ENCODE data around the gene KLF2. TPM values are rescaled to one million over a fixed set of nuclear protein-coding genes. Genes with fewer than 3 reads are reported as not detected.
"Not testable (repeated sequence)": the region's sequence is repeated elsewhere in the genome, so short reads cannot be mapped to it uniquely, and the experiment has no call there.

Gene KLF2
- total RNA-seq, 5 donors from 2014 or later (not counting 1 experiment from before 2014, with no cell fraction given) = 612 to 721 (median 621) TPM

GRCh38 chr19:16296713-16297112 is 27.9 kb upstream of the KLF2 start:
- peaks cover 0 to 2% of the 10 kb centered on the region in 2 donors for H3K27me3 Mint-ChIP-seq
- POLR2A ChIA-PET = no interaction called here
- Histone ChIP-seq H3K4me1 (ENCODE audit: control insufficient read depth in 1 of 2, extremely low read depth in 1 of 2, insufficient read depth in 2 of 2, low read length in 2 of 2) (no peaks in the 10 kb centered on the region), H3K36me3 (ENCODE audit: control insufficient read depth in 2 of 2, extremely low read depth in 1 of 2, insufficient read depth in 1 of 2, low read length in 1 of 2) (no peaks in the 10 kb centered on the region), H3K4me3 (ENCODE audit: control insufficient read depth in 1 of 2, extremely low read depth in 1 of 2, low read length in 1 of 2) (no peak overlapping the region), H3K9me3 (no peaks in the 10 kb centered on the region), H3K27ac (ENCODE audit: low read length) (no peak overlapping the region), H3K27me3 (replicated peaks in 1 of 2; ENCODE audit: control insufficient read depth in 2 of 2, extremely low read depth in 1 of 2, insufficient read depth in 2 of 2, low read length in 1 of 2) (peaks cover 0 to 15% of the 10 kb centered on the region in 2 experiments)
- no peak overlapping the region for H3K27ac Mint-ChIP-seq
- no peaks in the 10 kb centered on the region for H3K36me3 Mint-ChIP-seq
- CTCF ChIA-PET = no interaction called here
- no peaks in the 10 kb centered on the region for H3K9me3 Mint-ChIP-seq
- ATAC-seq (replicated peaks in 1 of 4) (no peak), DNase-seq (no peak)
- 76% methylated on average over 7 of the region's 7 CpGs for WGBS (ENCODE audit: insufficient coverage)
- H3K4me1 Mint-ChIP-seq = peaks cover 0 to 1% (median 0%) of the 10 kb centered on the region in 3 donors
- no peak overlapping the region for H3K4me3 Mint-ChIP-seq

GRCh38 chr19:16297575-16298178 is 26.9 kb upstream of the KLF2 start:
- 100% methylated on average over 2 of the region's 9 CpGs for WGBS (ENCODE audit: insufficient coverage)
- Histone ChIP-seq H3K36me3 (ENCODE audit: control insufficient read depth in 2 of 2, extremely low read depth in 1 of 2, insufficient read depth in 1 of 2, low read length in 1 of 2) (no peaks in the 10 kb centered on the region), H3K27me3 (replicated peaks in 1 of 2; ENCODE audit: control insufficient read depth in 2 of 2, extremely low read depth in 1 of 2, insufficient read depth in 2 of 2, low read length in 1 of 2) (peaks cover 0 to 15% of the 10 kb centered on the region in 2 experiments), H3K27ac (ENCODE audit: low read length) (no peak overlapping the region), H3K4me1 (ENCODE audit: control insufficient read depth in 1 of 2, extremely low read depth in 1 of 2, insufficient read depth in 2 of 2, low read length in 2 of 2) (no peaks in the 10 kb centered on the region), H3K4me3 (ENCODE audit: control insufficient read depth in 1 of 2, extremely low read depth in 1 of 2, low read length in 1 of 2) (no peak overlapping the region), H3K9me3 (no peaks in the 10 kb centered on the region)
- Mint-ChIP-seq H3K9me3 (no peaks in the 10 kb centered on the region), H3K36me3 (no peaks in the 10 kb centered on the region), H3K27ac (no peak overlapping the region), H3K27me3 (peaks cover 0 to 2% of the 10 kb centered on the region in 2 donors), H3K4me1 (peaks cover 0 to 1% (median 0%) of the 10 kb centered on the region in 3 donors), H3K4me3 (no peak overlapping the region)
- ATAC-seq (replicated peaks in 1 of 4) = no peak
- ChIA-PET CTCF (no interaction called here), POLR2A (no interaction called here)
- DNase-seq = no peak

- DNase-seq (no peak), ATAC-seq (replicated peaks in 1 of 4) (no peak)
- Mint-ChIP-seq H3K9me3 (no peaks in the 10 kb centered on the region), H3K27ac (no peak overlapping the region), H3K4me1 (peaks cover 0 to 1% (median 0%) of the 10 kb centered on the region in 3 donors), H3K36me3 (no peaks in the 10 kb centered on the region), H3K27me3 (peaks cover 0 to 2% of the 10 kb centered on the region in 2 donors), H3K4me3 (no peak overlapping the region)
- WGBS (ENCODE audit: insufficient coverage) = 76% methylated on average over 3 of the region's 3 CpGs
- POLR2A ChIA-PET = no interaction called here
- CTCF ChIA-PET = no interaction called here
- no peaks in the 10 kb centered on the region for H3K4me1 ChIP-seq (ENCODE audit: control insufficient read depth in 1 of 2, extremely low read depth in 1 of 2, insufficient read depth in 2 of 2, low read length in 2 of 2)
- H3K4me3 ChIP-seq (ENCODE audit: control insufficient read depth in 1 of 2, extremely low read depth in 1 of 2, low read length in 1 of 2) = no peak overlapping the region
- H3K9me3 ChIP-seq = no peaks in the 10 kb centered on the region
- no peaks in the 10 kb centered on the region for H3K36me3 ChIP-seq (ENCODE audit: control insufficient read depth in 2 of 2, extremely low read depth in 1 of 2, insufficient read depth in 1 of 2, low read length in 1 of 2)
- H3K27ac ChIP-seq (ENCODE audit: low read length) = no peak overlapping the region
- peaks cover 0 to 12% of the 10 kb centered on the region in 2 experiments for H3K27me3 ChIP-seq (replicated peaks in 1 of 2; ENCODE audit: control insufficient read depth in 2 of 2, extremely low read depth in 1 of 2, insufficient read depth in 2 of 2, low read length in 1 of 2)
These were observed 26.3 kb upstream of the KLF2 start for GRCh38 chr19:16298334-16298733.

GRCh38 chr19:16301999-16302694 is 22.5 kb upstream of the KLF2 start:
- no peak overlapping the region for H3K4me3 Mint-ChIP-seq
- no peak for DNase-seq
- H3K27ac Mint-ChIP-seq = no peak overlapping the region
- ChIA-PET CTCF (interaction anchor here in 1 of 2 donors (0.7 kb wide), 1 partner anchor 76 kb away, joined by 3 read pairs; no protein-coding TSS in a partner anchor), POLR2A (interaction anchor here in 1 of 2 donors (0.5 kb wide), 1 partner anchor 1297 kb away, joined by 3 read pairs; no protein-coding TSS in a partner anchor)
- Histone ChIP-seq H3K4me3 (ENCODE audit: control insufficient read depth in 1 of 2, extremely low read depth in 1 of 2, low read length in 1 of 2) (no peak overlapping the region), H3K4me1 (ENCODE audit: control insufficient read depth in 1 of 2, extremely low read depth in 1 of 2, insufficient read depth in 2 of 2, low read length in 2 of 2) (no peaks in the 10 kb centered on the region), H3K36me3 (ENCODE audit: control insufficient read depth in 2 of 2, extremely low read depth in 1 of 2, insufficient read depth in 1 of 2, low read length in 1 of 2) (peaks cover 0 to 3% of the 10 kb centered on the region in 2 donors), H3K9me3 (no peaks in the 10 kb centered on the region), H3K27ac (ENCODE audit: low read length) (no peak overlapping the region), H3K27me3 (replicated peaks in 1 of 2; ENCODE audit: control insufficient read depth in 2 of 2, extremely low read depth in 1 of 2, insufficient read depth in 2 of 2, low read length in 1 of 2) (no peaks in the 10 kb centered on the region)
- no peaks in the 10 kb centered on the region for H3K9me3 Mint-ChIP-seq
- H3K4me1 Mint-ChIP-seq = peaks cover 0 to 1% (median 0%) of the 10 kb centered on the region in 3 donors
- H3K27me3 Mint-ChIP-seq = no peaks in the 10 kb centered on the region
- H3K36me3 Mint-ChIP-seq = no peaks in the 10 kb centered on the region
- no peak for ATAC-seq (replicated peaks in 1 of 4)
- WGBS (ENCODE audit: insufficient coverage) = 83% methylated on average over 24 of the region's 25 CpGs

GRCh38 chr19:16303755-16304154 is 20.9 kb upstream of the KLF2 start:
- CTCF ChIA-PET = no interaction called here
- H3K4me1 ChIP-seq (ENCODE audit: control insufficient read depth in 1 of 2, extremely low read depth in 1 of 2, insufficient read depth in 2 of 2, low read length in 2 of 2) = no peaks in the 10 kb centered on the region
- Mint-ChIP-seq H3K36me3 (peaks cover 2% of the 10 kb centered on the region), H3K27ac (peak overlapping the region in 1 of 2 donors; percentile 28), H3K4me1 (peaks cover 0 to 2% (median 0%) of the 10 kb centered on the region in 3 donors), H3K4me3 (no peak overlapping the region), H3K9me3 (no peaks in the 10 kb centered on the region), H3K27me3 (no peaks in the 10 kb centered on the region)
- POLR2A ChIA-PET = no interaction called here
- H3K27ac ChIP-seq (ENCODE audit: low read length) = no peak overlapping the region
- no peak for ATAC-seq (replicated peaks in 1 of 4)
- H3K4me3 ChIP-seq (ENCODE audit: control insufficient read depth in 1 of 2, extremely low read depth in 1 of 2, low read length in 1 of 2) = no peak overlapping the region
- H3K27me3 ChIP-seq (replicated peaks in 1 of 2; ENCODE audit: control insufficient read depth in 2 of 2, extremely low read depth in 1 of 2, insufficient read depth in 2 of 2, low read length in 1 of 2) = no peaks in the 10 kb centered on the region
- H3K9me3 ChIP-seq = no peaks in the 10 kb centered on the region
- no CpG with 5 or more reads among the region's 3 CpGs for WGBS (ENCODE audit: insufficient coverage)
- peaks cover 0 to 3% of the 10 kb centered on the region in 2 donors for H3K36me3 ChIP-seq (ENCODE audit: control insufficient read depth in 2 of 2, extremely low read depth in 1 of 2, insufficient read depth in 1 of 2, low read length in 1 of 2)
- DNase-seq = no peak

GRCh38 chr19:16304511-16304910 is 20.1 kb upstream of the KLF2 start:
- H3K4me3 Mint-ChIP-seq; H3K27me3 ChIP-seq (replicated peaks in 1 of 2; ENCODE audit: control insufficient read depth in 2 of 2, extremely low read depth in 1 of 2, insufficient read depth in 2 of 2, low read length in 1 of 2); H3K9me3 Mint-ChIP-seq; H3K27ac ChIP-seq (ENCODE audit: low read length); H3K27me3 Mint-ChIP-seq; ATAC-seq (replicated peaks in 1 of 4); DNase-seq; H3K4me1 Mint-ChIP-seq; H3K36me3 Mint-ChIP-seq; POLR2A ChIA-PET; H3K27ac Mint-ChIP-seq; H3K4me1 ChIP-seq (ENCODE audit: control insufficient read depth in 1 of 2, extremely low read depth in 1 of 2, insufficient read depth in 2 of 2, low read length in 2 of 2); H3K9me3 ChIP-seq; H3K4me3 ChIP-seq (ENCODE audit: control insufficient read depth in 1 of 2, extremely low read depth in 1 of 2, low read length in 1 of 2); H3K36me3 ChIP-seq (ENCODE audit: control insufficient read depth in 2 of 2, extremely low read depth in 1 of 2, insufficient read depth in 1 of 2, low read length in 1 of 2): not testable (repeated sequence)
- 100% methylated on average over 1 of the region's 2 CpGs for WGBS (ENCODE audit: insufficient coverage)
- CTCF ChIA-PET = interaction anchor here in 1 of 2 donors (0.7 kb wide), 1 partner anchor 71 kb away, joined by 5 read pairs; no protein-coding TSS in a partner anchor

All from T-cell (primary cell).